ENCODE data around the gene IL18BP.

IL18BP gene

DNA sequence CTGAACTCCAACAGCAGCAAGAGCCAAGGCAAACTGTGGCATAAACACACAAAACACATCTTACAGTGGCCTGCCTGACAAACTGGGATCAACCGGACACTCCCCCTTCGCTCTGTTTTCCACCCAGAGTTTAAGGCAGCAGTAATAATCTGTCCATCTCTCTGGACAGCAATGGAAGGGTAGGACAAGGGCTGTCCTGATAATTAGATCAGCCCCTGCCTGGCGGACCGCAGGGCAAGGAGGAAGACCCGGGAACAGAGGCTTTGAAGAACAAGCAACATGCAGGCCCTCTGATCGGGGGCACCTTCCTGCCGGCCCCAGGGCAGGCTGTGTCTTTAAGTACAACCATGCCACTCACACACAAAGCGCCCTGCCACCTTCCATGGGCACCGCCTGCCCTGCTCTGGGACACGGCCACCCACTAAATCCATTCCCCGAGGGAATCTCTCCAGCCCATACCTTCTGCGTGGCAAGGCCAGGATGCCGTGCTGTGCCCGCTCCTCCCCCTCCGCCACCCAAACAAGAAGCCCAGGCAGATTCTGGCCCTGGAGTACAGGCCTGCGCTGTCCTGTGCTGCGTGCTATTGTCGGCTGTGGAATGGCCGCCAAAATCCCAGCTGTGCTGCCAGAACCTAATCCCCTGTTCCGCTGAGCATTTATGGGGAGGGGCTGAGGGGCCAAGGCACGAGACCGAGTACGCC, 42.8 kb downstream of the IL18BP start:
- peak in 1 of 2 donors; percentile 13 for DNase-seq (ENCODE audit: extremely low read depth in 1 of 2, low read depth in 1 of 2)

- no peak for DNase-seq (ENCODE audit: extremely low read depth in 1 of 2, low read depth in 1 of 2)
Measured at GRCh38 chr11:72042064-72042745, 43.5 kb downstream of the IL18BP start.

- DNase-seq (ENCODE audit: extremely low read depth in 1 of 2, low read depth in 1 of 2): no peak
Measured at GRCh38 chr11:72045849-72046248, 47.1 kb downstream of the IL18BP start.

- no peak for DNase-seq (ENCODE audit: extremely low read depth in 1 of 2, low read depth in 1 of 2)
Measured at GRCh38 chr11:72048766-72049460, 50.2 kb downstream of the IL18BP start.
